Ureter (tissue), 1 donor: ENCODE results near the gene TPCN2. TPM values are rescaled to one million over a fixed set of nuclear protein-coding genes. Genes with fewer than 3 reads are reported as not detected.

ENCODE experiments used
- DNase-seq: peaks from one replicate; pipeline ENCODE4 v3.0.0-alpha.2; 2020; ENCODE audit warnings: low spot score
- total RNA-seq: library from RNA; stranded (reverse); gene quantifications from one replicate; pipeline ENCODE4 v1.2.4, GENCODE V29; 2023
- donor health status: DM: yes; HTN: yes; CAD: no.

The TPCN2 gene
- total RNA-seq, 1 donor from 2014 or later: 27.9 TPM

DNA sequence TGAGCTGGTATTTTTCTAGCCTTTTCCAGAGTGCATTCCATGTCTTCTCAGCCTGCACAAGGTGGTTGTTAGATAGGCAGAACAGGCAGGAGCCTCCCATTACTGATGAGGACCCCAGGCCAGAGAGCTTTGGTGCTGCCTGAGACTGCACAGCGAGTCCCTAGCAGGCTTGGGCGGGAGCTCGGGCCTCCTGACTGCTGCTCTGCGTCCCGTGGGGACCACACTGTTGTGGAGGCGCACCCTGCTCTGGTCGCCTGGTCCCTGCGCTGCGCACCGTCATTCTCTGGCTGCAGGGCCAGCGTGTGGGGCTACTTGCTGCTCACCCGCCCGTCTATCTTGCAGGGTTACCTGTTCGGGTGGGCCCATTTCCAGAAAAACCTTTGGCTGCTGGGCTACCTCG lies 8.5 kb downstream of the TPCN2 start:
- DNase-seq: no peak

DNA sequence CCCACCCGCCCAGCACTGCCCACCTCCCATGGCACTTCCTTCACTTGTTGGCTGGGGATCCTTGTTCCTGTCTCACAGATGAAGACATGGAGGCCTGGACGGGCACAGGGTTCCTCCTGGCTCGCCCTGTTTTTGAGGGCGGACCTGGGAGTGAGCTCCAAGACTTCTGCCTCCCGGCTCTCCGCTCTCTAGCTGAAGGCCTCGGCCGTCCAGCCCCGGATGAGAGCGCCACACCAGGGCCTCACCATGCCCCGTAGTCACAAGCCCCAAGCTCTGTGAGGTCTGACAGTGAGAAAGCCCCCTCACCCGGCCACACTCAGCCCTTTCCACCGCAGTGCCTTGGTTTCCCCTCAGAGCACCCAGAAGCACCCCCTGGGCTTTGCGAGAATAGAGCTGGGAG lies 9.1 kb downstream of the TPCN2 start:
- no peak for DNase-seq

DNA sequence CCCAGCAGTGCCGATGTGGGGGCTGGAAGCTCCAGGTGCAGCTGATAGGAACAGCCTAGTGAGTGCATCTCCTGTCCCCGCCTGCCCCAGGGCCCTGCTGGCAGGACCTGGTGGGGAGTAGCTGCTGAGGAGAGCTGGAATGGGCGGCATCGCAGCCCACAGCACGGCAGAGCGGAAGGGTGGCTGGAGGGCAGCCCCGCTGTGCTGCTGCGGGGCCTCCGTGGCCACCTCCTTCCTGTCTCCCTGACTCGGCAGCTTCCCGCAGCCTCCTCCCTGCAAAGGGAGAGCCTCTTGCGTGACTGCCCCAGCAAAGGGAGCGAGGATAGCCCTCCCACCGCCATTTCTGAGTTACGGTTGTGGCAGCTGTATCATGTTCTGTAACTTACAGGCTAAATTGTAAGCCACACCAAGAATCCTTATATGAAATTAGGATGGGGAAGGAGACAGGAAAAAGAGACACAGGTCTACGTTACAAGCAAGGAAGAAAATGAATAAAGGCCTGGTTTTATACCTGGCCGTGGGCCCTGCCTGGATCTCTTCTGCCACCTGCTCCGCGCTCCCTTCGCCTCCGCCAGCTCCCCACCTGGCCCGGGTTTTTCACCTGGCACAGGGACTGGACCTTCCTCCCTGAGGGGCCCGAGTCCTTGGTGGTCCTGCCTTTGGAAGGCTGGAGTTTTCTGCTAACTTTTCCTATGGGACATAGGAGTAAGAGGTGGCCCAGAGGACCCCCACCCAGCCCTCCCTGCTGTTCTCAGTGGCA lies 10.0 kb downstream of the TPCN2 start:
- no peak for DNase-seq

DNA sequence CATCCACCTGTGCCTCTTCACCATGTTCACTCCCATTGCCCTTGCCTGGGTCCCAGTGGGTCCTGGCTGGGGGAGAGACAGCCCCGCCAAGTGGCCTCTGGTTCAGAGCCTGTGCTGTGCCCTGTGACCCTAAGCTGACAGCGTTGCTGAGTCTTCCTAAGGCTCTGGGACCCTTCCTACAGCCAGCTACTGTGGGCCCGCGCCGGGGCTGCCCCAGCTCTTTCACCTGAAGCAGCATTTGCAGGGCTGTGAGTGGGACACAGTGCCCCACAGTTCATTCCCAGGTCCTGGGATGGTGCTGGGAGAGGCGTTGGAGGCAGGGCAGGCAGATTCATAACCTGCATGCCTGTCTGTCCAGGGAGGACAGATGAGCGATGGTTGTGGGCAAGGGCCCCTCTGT lies 10.7 kb downstream of the TPCN2 start:
- DNase-seq: no peak

DNA sequence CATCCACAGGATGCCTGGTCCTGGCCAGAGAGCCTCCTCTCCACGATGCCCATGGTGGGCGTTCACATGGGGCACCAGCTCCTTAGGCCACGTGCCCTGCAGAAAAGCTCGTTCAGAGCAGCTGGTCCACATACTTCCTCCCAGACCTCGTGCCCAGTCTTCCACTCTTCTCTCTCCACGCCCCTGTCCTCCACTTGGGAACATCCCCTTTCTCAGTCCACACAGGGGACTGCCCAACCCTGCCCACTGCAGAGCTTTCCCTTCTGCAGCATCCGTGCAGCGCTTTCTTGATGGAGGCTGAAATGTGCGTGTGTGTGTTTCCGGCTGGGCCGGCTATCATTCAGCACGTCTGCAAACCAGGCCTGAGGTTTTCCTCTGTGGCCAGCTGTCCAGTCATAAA lies 11.3 kb downstream of the TPCN2 start:
- no peak for DNase-seq

DNA sequence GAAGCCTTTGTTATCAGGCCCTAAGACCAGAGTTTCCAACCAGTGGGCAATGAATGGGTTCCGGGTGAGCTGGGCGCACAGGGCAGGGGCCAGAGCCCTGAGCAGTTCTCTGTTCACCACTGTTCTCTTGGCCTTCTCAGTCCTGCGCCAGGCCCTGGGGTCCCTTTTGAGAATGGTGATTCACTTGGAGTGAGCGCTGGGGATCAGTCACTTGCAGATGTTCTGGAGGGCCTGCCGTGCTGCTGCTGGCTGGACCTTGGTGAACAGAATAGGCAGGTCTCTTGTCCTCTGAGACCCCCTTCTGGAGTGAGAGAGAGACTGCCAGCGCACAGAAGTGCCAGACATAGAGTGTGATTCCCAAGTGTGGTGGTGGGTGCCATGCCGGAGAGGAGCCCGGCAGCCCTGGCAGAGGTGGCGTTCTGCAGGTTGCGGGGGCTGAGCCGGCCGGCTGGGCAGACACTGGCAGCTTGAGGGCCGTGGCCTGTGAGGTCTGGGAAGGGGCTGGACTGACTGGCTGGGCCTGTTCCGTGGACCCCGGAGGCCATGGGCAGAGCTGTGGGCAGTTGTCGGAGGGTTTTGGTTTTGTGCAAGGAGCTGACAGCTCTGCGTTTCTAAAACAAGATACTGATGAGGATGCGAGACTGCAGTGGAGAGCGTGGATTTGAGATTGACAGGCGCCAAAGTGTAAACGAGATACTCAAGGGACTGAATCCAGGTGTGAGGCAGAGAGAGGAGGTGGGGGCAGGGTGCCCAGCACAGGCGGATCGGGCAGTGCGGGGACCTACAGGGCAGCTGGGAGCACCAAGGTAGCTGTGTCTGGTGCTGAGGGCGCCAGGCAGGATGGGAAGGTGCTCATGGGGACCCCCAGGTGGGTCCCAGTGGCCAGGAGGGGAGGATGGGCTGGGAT lies 12.3 kb downstream of the TPCN2 start:
- DNase-seq: no peak

DNA sequence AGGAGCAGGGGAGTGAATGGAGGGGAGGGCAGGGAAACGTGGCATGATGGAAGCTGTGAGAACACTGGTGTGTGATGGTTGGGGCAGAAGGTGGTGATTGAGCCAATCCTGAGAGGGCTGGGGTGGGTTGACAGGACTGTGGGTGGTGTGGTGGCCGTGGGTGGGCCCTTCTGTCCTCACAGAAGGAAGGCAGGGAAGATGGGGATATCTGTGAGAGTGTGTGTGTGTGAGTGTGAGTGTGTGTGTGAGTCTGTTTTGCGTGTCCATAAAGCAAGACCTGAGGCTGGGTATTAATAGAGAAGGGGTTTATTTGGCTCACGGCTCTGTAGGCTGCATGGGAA lies 13.0 kb downstream of the TPCN2 start:
- DNase-seq: no peak

DNA sequence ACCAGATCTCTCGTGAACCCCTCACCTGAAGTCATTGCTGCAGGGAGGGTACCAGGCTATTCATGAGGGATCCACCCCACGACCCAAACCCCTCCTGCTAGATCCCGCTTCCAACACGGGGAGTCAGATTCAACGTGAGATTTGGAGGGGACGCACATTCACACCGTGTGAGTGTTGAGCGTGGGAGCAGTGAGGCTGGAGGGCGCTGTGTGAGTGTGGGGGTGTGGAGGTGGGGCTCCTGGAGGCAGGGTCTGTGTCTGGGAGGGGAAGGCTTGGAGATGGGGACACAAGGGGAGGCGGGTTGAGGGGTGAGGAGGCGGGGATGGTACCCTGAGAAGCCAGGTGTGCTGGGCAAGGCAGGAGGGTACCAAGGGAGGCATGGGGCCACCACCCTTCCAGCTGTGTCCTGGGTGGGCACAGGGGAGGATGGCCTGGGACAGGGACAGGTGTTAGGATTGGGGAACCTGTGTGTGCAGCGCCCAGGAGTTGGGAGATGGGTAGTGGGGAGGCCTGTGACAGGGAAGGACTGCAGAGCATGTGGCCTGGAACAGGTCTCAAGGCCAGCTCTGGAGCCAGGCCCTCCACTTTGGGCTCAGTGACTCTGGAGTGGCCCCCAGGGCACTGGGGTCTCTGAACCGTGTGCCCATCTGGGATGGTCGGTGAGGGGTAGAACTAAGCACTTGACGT lies 13.6 kb downstream of the TPCN2 start:
- no peak for DNase-seq

DNA sequence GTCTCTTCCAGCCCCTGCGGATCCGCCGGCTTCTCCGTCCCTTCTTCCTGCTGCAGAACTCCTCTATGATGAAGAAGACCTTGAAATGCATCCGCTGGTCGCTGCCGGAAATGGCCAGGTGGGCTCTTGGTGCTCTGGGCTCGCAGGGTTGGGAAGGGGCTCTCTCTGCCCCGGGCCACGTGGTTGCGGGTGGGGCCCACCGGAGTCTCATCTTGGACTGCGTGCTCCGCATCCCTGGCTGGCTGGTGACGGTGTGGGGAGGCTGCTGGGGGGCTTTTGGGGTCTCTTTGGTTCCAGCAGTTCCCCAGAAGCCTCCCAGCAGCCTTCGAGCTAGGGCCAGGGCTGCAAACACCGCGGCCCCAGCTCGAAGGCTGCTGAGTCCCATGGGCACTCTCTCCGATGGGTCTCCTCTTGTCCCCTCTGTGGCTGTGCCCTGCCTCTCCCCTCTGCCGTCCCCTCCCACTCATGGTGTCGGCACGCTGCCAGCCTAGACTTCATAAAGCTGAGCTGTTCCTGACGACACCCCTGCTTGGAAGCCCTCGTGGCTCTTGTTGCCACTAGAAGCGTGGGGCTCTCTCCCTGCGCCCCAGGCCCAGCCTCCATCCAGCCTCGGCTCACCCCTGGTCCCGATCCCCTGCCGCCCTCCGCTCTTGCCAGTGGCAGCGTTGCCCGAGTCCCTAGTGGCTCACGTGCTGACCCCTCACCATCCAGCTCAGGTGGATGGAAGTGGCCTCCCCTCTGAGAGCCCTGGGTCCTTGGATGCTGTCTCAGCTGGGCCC lies 14.3 kb downstream of the TPCN2 start:
- DNase-seq: no peak

DNA sequence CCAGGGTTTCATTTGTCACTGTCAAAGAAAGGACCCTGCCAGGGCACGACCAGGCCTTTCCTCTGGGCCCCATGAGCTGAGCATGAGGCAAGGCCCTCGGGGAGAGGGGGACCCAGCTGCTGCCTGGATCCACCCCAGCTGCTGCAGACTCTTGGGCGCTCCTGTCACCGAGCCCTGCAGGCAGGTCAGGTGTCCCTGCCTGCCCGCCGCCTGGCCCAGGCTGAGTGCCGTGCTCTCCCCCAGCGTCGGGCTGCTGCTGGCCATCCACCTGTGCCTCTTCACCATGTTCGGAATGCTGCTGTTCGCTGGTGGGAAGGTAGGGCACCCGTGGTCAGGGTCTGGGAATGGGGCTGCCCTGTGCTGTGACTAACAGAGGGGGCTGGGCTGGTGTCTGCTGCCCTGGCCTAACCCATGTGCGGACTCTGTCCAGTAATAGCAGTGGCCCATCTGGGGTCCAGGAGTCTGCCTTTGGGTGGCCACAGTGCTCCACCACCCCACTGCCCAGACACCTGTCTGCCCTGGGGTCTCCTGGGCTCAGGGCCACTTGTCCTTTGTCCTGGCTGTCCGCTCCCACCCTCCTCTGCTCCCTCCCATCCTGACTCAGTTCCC lies 15.0 kb downstream of the TPCN2 start:
- DNase-seq: no peak

DNA sequence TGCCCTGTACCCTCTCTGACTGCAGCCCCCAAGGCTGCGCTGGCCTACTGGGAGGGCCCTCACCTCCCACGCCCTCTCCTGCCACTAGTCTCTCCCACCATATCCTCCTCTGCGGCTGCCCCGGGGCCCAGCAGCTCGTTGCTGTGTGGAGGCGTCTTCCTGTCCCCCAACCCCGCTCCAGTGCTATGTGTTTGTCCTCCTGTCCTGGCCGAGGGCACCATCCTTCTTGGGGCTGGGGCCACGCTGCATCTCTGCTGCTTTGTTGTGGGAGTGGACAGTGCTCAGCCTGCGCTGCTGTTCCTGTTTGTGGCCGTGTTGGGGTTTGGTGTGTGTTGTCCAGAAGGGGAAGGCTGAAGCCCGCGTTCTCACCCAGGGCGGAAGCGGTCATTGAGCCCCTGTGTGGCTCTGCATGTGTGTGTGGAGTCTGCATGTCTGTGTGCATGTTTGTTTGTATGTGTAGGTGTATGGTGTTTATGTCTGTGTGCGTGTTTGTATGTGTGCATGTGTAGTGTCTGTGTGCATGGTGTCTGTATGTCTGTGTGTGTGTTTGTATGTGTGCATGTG lies 15.7 kb downstream of the TPCN2 start:
- no peak for DNase-seq

DNA sequence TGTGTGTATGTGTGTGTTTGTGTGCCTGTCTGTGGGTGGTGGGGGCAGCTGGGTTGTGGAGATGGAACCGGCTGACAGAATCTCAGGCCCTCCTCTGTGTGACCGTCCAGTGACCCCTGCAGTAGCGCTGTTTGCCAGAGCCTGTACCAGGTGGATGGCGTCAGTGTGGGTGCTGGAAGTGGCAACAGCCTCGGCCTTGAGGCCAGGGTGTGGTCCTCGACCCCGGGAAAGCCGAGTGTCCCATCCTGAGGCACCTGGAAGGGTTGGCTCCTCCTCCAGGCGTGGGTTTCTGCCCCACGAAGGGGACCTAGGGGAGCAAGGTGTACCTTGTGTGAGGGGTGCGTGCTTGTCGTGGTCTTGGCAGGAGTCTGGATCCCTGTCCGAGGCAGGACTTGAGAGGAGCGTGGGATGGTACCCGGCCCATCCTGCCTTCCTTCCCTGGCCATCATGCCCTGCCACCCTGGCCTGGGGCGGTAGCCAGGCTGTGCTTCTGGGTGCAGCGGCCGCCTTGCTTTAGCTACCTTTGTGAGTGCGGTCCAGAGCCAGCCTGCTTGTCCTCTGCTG lies 16.5 kb downstream of the TPCN2 start:
- no peak for DNase-seq

DNA sequence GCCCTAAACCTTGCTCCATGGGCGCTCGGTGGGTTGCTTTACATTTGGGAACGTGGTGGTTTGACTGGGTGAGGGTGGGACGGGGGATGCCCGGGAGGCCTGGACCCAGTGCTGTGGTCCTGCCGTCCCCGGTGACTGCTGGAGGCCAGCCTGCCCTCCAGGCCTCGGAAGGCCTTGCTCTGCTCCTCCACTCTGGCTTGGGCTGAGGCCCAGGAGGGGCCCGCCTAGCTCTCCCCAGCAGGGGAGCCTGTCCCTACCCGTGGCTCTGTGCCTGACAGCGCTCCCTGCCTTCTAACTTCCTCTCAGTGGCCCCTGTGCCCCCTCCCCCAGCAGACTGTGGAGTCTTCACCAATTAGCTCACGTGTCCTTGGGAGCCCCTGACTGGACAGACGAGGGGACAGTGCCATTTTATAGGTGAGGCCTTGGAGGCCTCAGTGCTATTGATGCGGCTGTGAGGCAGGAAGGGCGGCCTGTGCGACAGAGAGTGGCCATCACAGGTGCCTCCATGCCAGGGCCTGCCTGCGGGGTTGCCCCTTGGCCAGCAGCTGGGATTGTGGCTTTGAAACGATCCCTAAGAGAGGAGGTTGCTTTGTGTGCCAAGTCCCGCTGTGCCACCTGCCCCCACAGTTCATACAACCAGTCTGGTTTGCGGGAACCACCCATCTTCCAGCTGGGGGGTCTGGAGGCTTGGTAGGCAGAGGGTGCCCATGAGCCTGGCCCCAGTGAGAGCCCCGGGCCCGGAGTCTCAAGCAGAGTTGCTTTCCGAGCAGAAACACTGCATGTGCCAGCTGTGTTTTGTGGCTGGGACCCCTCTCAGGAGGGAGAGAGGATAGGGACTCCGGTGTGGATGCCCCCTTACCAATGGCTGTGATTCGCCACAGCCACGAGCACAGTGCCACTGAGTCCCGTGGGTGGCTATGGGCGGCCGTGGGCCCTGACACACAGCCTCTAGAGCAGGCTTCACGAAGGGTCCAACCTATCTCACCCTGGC lies 17.7 kb downstream of the TPCN2 start:
- DNase-seq: no peak

DNA sequence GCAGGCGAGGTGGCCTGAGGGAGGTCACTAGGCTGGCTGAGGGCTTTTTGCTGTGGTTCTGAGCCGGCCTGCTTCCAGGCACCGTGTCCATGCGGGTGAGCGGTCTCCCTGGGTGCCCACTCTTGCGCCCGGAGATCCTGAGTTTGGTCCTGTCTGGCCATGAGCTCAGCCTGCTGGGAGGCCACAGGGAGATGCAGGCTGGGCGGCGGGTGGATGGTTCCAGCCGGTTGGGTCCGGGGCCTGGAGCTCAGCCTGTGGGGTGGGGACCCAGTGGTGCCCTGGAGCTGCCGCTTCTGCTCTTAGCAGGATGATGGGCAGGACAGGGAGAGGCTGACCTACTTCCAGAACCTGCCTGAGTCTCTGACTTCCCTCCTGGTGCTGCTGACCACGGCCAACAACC lies 18.5 kb downstream of the TPCN2 start:
- no peak for DNase-seq

DNA sequence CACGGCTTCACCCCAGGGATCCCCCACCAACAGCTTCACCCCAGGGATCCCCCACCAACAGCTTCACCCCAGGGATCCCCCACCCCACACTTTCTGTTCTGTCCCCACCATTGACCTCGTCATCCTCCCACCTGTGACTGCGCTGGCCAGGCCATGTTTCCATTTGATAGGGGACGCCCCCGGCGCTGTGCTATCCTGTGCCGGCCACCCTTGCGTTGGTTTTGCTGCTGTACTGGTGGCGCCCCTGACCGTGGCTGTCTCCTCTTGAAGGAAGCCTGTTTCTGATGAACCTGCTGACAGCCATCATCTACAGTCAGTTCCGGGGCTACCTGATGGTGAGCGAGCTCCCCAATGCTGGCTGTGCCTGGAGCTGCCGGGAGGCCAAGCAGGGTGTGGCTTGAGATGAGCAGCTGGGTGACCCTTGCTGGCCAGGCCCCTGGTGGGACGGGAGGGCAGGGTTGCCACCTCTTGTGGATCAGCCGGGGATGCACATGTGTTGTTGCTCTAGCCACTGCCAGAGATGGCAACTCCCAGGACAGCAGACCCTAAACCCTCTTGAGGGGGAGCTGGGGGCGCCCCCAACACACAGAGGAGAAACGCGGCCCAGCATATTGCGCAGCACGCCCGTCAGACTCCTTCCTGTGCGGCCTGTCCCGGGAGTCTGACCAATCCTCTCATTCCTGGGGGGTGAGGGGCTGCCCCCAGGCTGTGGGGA lies 22.5 kb downstream of the TPCN2 start:
- no peak for DNase-seq

DNA sequence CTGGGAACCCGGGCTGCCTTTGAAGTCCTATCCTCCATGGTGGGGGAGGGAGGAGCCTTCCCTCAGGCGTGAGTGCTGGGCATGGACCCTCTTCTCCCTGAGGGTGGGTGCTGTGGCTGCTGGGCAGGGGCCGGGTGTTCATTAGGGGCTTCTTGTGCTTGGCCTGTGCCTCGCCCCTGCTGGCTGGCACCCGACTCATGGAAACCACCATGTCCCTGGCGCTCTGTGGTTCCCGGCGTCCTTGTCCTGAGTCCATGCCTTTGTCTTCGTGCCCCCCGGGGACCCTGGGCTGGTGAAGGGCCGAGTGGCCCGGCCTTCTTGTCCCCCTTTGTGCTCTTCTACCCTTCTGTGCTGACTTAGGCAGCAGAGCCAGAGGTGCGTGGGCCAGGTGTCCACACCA lies 23.2 kb downstream of the TPCN2 start:
- no peak for DNase-seq

DNA sequence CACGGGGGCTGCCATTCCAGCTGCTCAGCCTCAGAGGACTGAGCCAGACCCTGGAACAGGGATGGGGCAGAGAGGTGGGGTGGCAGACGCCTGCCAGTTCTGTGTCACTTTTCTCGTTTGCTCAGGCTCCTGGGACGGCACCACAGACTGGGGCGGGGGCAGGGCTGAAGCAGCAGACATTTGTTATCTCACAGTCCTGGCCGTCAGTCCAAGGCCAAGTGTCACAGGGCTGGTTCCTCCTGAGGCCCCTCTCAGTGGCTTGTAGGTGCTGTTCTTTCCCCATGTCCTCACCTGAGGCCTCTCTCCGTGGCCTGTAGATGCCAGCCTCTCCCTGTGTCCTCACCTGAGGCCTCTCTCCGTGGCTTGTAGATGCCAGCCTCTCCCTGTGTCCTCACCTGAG lies 24.7 kb downstream of the TPCN2 start:
- no peak for DNase-seq

DNA sequence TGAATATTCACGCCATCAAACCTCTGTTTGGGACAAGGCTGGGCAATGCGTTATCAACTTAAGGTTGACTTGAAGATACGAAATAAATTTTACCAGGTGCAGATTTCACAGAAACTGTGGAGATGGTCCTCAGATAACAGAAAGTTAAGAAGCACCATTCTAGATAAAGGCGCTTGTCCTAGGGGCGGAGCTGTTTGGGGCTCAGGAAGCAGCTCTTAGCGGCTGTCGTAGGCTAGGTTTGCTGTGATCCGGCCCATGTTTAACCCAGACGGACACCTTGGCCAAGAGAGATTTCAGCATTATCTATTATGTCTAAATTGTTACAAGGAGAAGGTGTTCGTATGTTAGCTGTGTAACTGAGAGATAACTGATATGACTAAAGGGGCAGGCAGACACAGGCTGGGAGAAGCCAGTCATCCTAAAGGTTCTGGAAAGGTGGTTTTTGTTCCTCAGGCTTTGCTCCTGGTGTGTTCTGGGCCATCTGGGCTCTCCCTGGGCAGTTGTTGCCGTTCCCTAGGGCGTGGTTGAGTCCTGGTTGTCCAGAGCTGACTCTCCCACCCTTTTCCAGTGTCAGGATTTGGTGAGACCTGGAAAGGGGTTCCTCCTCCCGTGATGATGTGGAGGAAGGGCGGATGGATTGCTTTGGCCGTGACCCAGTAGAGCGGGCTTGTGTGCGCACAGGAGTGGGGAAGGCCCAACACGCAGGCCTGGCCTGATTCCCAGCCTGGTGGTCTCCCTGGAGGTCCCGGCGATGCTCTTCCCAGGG lies 25.8 kb downstream of the TPCN2 start:
- DNase-seq: no peak
